ENCODE measurements around the gene IL2RA. TPM values are rescaled to one million over a fixed set of nuclear protein-coding genes. Genes with fewer than 3 reads are reported as not detected.
"Not testable (repeated sequence)": the region's sequence is repeated elsewhere in the genome, so short reads cannot be mapped to it uniquely, and the experiment has no call there.

IL2RA gene
- total RNA-seq, 1 experiment from 2014 or later: not detected

DNA sequence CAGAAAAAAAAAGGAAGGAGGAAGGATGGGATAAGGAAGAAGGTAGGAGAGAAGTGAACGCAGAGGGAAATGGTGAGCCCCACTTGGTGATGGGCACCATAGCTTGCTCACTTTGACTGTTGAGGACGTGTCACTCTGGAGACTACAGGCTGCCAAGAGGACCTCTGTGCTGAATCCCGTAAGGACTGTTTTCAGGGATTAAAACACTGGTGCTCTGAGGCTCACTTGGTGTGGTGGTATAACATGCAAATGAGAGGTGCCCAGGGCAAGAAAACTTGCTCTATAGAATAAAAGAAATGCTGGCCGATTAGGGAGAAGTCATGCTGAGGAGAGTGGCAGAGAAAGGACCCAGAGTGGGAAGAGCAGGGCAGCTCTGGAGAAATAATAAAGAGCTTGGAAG, 5.3 kb upstream of the IL2RA start:
- no TSS peak for BruUV-seq (replicated peaks)
- no peak for DNase-seq

DNA sequence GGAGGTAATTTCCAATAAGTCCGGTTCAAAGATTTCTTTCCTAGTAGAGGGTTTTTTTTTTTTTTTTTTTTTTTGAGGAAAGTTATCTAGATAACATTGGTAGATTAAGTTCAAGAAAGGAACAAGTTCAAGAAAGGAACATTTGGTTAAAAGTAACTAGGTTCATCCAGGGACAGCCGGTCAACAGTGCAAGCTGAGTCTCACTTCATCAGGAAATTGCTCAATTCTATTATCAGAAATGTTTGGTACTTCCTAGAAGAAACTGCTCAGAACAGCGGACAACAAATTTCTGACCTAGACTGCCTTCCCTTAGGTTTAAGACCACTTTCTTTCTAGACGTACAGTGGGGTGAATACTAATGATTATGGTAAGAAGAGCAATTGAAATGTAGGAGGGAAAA, 3.7 kb upstream of the IL2RA start:
- CTCF ChIA-PET: no interaction called here
- H3K27me3 Mint-ChIP-seq (ENCODE audit: unreplicated experiment): peaks cover 41% of the 10 kb centered on the region
- BruUV-seq (replicated peaks): no TSS peak

More for the DNA sequence above, 5.3 kb upstream of the IL2RA start:
- Mint-ChIP-seq H3K9me3 (ENCODE audit: low read depth, unreplicated experiment) (no peaks in the 10 kb centered on the region), H3K27me3 (ENCODE audit: unreplicated experiment) (peaks cover 55% of the 10 kb centered on the region), H3K36me3 (ENCODE audit: insufficient read depth, unreplicated experiment) (no peaks in the 10 kb centered on the region), H3K4me3 (ENCODE audit: low read depth, unreplicated experiment) (no peak overlapping the region), H3K27ac (ENCODE audit: unreplicated experiment) (no peak overlapping the region), H3K4me1 (ENCODE audit: low read depth, unreplicated experiment) (no peaks in the 10 kb centered on the region)
- CTCF ChIA-PET: no interaction called here
- intact Hi-C loops (cut with micrococcal nuclease; ENCODE audit: unreplicated experiment): no loop called here
- TF ChIP-seq, protein P1, sequence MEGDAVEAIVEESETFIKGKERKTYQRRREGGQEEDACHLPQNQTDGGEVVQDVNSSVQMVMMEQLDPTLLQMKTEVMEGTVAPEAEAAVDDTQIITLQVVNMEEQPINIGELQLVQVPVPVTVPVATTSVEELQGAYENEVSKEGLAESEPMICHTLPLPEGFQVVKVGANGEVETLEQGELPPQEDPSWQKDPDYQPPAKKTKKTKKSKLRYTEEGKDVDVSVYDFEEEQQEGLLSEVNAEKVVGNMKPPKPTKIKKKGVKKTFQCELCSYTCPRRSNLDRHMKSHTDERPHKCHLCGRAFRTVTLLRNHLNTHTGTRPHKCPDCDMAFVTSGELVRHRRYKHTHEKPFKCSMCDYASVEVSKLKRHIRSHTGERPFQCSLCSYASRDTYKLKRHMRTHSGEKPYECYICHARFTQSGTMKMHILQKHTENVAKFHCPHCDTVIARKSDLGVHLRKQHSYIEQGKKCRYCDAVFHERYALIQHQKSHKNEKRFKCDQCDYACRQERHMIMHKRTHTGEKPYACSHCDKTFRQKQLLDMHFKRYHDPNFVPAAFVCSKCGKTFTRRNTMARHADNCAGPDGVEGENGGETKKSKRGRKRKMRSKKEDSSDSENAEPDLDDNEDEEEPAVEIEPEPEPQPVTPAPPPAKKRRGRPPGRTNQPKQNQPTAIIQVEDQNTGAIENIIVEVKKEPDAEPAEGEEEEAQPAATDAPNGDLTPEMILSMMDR (IDR thresholded peaks at IDR 0.05; ENCODE audit: unreplicated experiment): no peak

DNA sequence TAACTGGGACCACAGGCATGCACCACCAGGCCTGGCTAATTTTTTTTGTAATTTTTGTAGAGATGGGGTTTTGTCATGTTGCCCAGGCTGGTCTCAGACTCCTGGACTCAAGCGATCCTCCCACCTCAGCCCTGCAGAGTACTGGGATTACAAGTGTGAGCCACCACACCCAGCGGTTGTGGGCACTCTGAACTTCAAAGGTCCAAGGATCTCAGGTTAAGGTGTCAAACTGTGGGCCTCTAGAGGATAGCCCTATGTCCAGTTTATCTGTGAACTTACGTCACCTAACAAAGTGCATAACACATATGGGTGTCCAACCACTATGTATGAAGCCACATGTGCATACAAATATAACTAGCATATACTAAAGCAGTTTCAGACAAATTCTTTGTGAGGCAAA, 3.2 kb upstream of the IL2RA start:
- CTCF ChIA-PET: no interaction called here
- Mint-ChIP-seq H3K4me1 (ENCODE audit: low read depth, unreplicated experiment) (no peaks in the 10 kb centered on the region), H3K27me3 (ENCODE audit: unreplicated experiment) (peaks cover 37% of the 10 kb centered on the region), H3K36me3 (ENCODE audit: insufficient read depth, unreplicated experiment) (no peaks in the 10 kb centered on the region), H3K4me3 (ENCODE audit: low read depth, unreplicated experiment) (no peak overlapping the region), H3K9me3 (ENCODE audit: low read depth, unreplicated experiment) (no peaks in the 10 kb centered on the region), H3K27ac (ENCODE audit: unreplicated experiment) (no peak overlapping the region)
- BruUV-seq (replicated peaks): no TSS peak
- TF ChIP-seq, protein P1 (IDR thresholded peaks at IDR 0.05; ENCODE audit: unreplicated experiment): no peak
- DNase-seq: no peak
- intact Hi-C loops (cut with micrococcal nuclease; ENCODE audit: unreplicated experiment): no loop called here

More for the DNA sequence above, 3.7 kb upstream of the IL2RA start:
- no peak for DNase-seq
- Mint-ChIP-seq H3K4me3 (ENCODE audit: low read depth, unreplicated experiment) (no peak overlapping the region), H3K9me3 (ENCODE audit: low read depth, unreplicated experiment) (no peaks in the 10 kb centered on the region), H3K36me3 (ENCODE audit: insufficient read depth, unreplicated experiment) (no peaks in the 10 kb centered on the region), H3K4me1 (ENCODE audit: low read depth, unreplicated experiment) (no peaks in the 10 kb centered on the region), H3K27ac (ENCODE audit: unreplicated experiment) (no peak overlapping the region)
- intact Hi-C loops (cut with micrococcal nuclease; ENCODE audit: unreplicated experiment): no loop called here
- TF ChIP-seq, protein P1 (IDR thresholded peaks at IDR 0.05; ENCODE audit: unreplicated experiment): no peak

DNA sequence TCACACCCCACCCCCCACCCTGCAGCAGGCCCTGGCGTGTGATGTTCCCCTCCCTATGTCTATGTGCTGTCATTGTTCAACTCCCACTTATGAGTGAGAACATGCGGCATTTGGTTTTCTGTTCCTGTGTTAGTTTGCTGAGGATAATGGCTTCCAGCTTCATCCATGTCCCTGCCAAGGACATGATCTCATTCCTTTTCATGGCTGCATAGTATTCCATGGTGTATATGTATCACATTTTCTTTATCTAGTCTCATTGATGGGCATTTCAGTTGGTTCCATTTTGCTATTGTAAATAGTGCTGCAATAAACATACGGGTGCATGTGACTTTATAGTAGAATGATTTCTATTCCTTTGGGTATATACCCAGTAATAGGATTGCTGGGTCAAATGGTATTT, 2.6 kb upstream of the IL2RA start:
- CTCF ChIA-PET: interaction anchor here (1.1 kb wide), 1 partner anchor 11 kb away, joined by 6 read pairs; no protein-coding TSS in a partner anchor
- H3K27ac Mint-ChIP-seq (ENCODE audit: unreplicated experiment); H3K4me3 Mint-ChIP-seq (ENCODE audit: low read depth, unreplicated experiment); DNase-seq; H3K36me3 Mint-ChIP-seq (ENCODE audit: insufficient read depth, unreplicated experiment); H3K4me1 Mint-ChIP-seq (ENCODE audit: low read depth, unreplicated experiment); intact Hi-C loops (cut with micrococcal nuclease; ENCODE audit: unreplicated experiment); BruUV-seq (replicated peaks); H3K9me3 Mint-ChIP-seq (ENCODE audit: low read depth, unreplicated experiment): not testable (repeated sequence)
- peaks cover 36% of the 10 kb centered on the region for H3K27me3 Mint-ChIP-seq (ENCODE audit: unreplicated experiment)

DNA sequence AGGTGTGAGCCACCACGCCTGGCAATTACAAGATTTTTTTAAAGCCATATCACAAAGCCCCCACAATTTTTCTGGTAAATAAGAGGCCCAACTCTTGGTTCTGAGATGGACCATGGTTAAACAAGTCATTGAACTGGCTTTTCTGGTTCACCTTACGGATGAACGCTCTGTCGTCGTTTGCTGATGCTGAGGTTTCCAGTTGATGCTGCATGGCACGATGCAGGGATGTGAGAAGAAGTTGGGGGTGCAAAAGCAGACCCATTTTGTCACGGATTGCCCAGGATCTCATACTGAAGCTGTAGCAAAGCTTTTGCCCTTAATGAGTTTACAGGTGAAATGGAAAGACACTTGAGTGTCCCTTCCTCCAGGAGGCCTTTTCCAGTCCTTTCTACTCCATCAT, 2.0 kb upstream of the IL2RA start:
- Mint-ChIP-seq H3K4me1 (ENCODE audit: low read depth, unreplicated experiment) (no peaks in the 10 kb centered on the region), H3K4me3 (ENCODE audit: low read depth, unreplicated experiment) (no peak overlapping the region), H3K36me3 (ENCODE audit: insufficient read depth, unreplicated experiment) (no peaks in the 10 kb centered on the region), H3K27me3 (ENCODE audit: unreplicated experiment) (peaks cover 40% of the 10 kb centered on the region), H3K27ac (ENCODE audit: unreplicated experiment) (no peak overlapping the region), H3K9me3 (ENCODE audit: low read depth, unreplicated experiment) (no peaks in the 10 kb centered on the region)
- DNase-seq: no peak
- CTCF ChIA-PET: interaction anchor here (1.1 kb wide), 1 partner anchor 11 kb away, joined by 6 read pairs; no protein-coding TSS in a partner anchor
- BruUV-seq (replicated peaks): no TSS peak
- TF ChIP-seq, protein P1 (IDR thresholded peaks at IDR 0.05; ENCODE audit: unreplicated experiment): no peak
- intact Hi-C loops (cut with micrococcal nuclease; ENCODE audit: unreplicated experiment): no loop called here
